MM.1S (cell line): ENCODE results near the gene SCMH1.

Source experiments
- DNase-seq: peaks from one replicate; pipeline ENCODE4 v3.0.0-alpha.2; 2015
- H2AFZ ChIP-seq: fragments of 300-600 bp; sonication (generic); 2 replicates; pipeline ENCODE4 v1.6.0; 2016; ENCODE audit warnings: antibody characterized with exemption, low read length
- H3F3A ChIP-seq: fragments of 300-600 bp; sonication (generic); 2 replicates; pipeline ENCODE4 v1.6.1; 2016; ENCODE audit warnings: mild to moderate bottlenecking, antibody characterized with exemption, low read length, moderate library complexity, mixed read lengths; ENCODE audit not compliant: insufficient read depth
- H3K27ac ChIP-seq: fragments of 300-600 bp; sonication (generic); 2 replicates; pipeline ENCODE4 v1.5.1; 2016; ENCODE audit warnings: mild to moderate bottlenecking, low read length
- H3K27me3 ChIP-seq: fragments of 300-600 bp; sonication (generic); replicated peaks from 2 replicates; pipeline ENCODE4 v1.6.0; 2016; ENCODE audit warnings: low read length; ENCODE audit not compliant: insufficient read depth
- H3K36me3 ChIP-seq: fragments of 300-600 bp; sonication (generic); replicated peaks from 2 replicates; pipeline ENCODE4 v1.6.1; 2016; ENCODE audit warnings: mild to moderate bottlenecking, low read length, mixed read lengths; ENCODE audit not compliant: insufficient read depth
- H3K4me1 ChIP-seq: fragments of 300-600 bp; sonication (generic); 2 replicates; pipeline ENCODE4 v1.6.1; 2016; ENCODE audit warnings: low read length, mixed read lengths
- H3K4me2 ChIP-seq: fragments of 300-600 bp; sonication (generic); 2 replicates; pipeline ENCODE4 v1.6.0; 2016; ENCODE audit warnings: low read depth, low read length
- H3K4me3 ChIP-seq: fragments of 300-600 bp; sonication (generic); 2 replicates; pipeline ENCODE4 v1.5.1; 2016; ENCODE audit warnings: low read length, mixed read lengths
- H3K79me2 ChIP-seq: fragments of 300-600 bp; sonication (generic); 2 replicates; pipeline ENCODE4 v1.6.1; 2016; ENCODE audit warnings: mixed run types, low read length, mixed read lengths
- H3K9ac ChIP-seq: fragments of 300-600 bp; sonication (generic); 2 replicates; pipeline ENCODE4 v1.6.1; 2016; ENCODE audit warnings: low read length, mixed read lengths
- H3K9me2 ChIP-seq: fragments of 300-600 bp; sonication (generic); replicated peaks from 2 replicates; pipeline ENCODE4 v1.6.1; 2016; ENCODE audit warnings: mild to moderate bottlenecking, low read length, mixed read lengths; ENCODE audit not compliant: insufficient read depth
- H3K9me3 ChIP-seq: fragments of 300-600 bp; sonication (generic); replicated peaks from 2 replicates; pipeline ENCODE4 v1.6.1; 2016; ENCODE audit warnings: mild to moderate bottlenecking, low read length, mixed read lengths; ENCODE audit not compliant: insufficient read depth
- H4K20me1 ChIP-seq: fragments of 300-600 bp; sonication (generic); 2 replicates; pipeline ENCODE4 v1.6.1; 2016; ENCODE audit warnings: mild to moderate bottlenecking, low read length, moderate library complexity, mixed read lengths; ENCODE audit not compliant: insufficient read depth
- CTCF ChIP-seq: fragments of 300-600 bp; sonication (generic); IDR thresholded peaks from 2 replicates; pipeline ENCODE4 v1.5.1; 2016; ENCODE audit warnings: antibody characterized with exemption, low read length, mixed read lengths
- EZH2 ChIP-seq: fragments of 300-600 bp; sonication (generic); optimal IDR thresholded peaks from 2 replicates; pipeline ENCODE3; 2017; ENCODE audit warnings: low read depth, mild to moderate bottlenecking, antibody characterized with exemption, low read length, mixed read lengths
- EZH2phosphoT487 ChIP-seq: fragments of 300-600 bp; sonication (generic); IDR thresholded peaks from 2 replicates; pipeline ENCODE4 v1.6.1; 2018; ENCODE audit warnings: antibody characterized with exemption, low read length

SCMH1 gene

GRCh38 chr1:40984066-40984465 lies 258.0 kb downstream of the SCMH1 start:
- no peak overlapping the region for H3K4me2 ChIP-seq
- no peak for TF ChIP-seq EZH2
- no peak for TF ChIP-seq EZH2phosphoT487
- TF ChIP-seq CTCF, result no peak
- H3K79me2 ChIP-seq, result peaks cover 83% of the 10 kb centered on the region

GRCh38 chr1:40983286-40983685 lies 258.8 kb downstream of the SCMH1 start:
- peaks cover 28% of the 10 kb centered on the region for H3K36me3 ChIP-seq

More at GRCh38 chr1:40984066-40984465, 258.0 kb downstream of the SCMH1 start:
- Histone ChIP-seq H4K20me1 (peaks cover 20% of the 10 kb centered on the region; the same call in 1 of the 2 replicates), H3K4me3 (no peak overlapping the region), H3K27me3 (no peaks in the 10 kb centered on the region), H3F3A (0 out of 2 replicates have a peak, but pooled peaks cover 6% of the 10 kb centered on the region), H3K36me3 (peaks cover 30% of the 10 kb centered on the region), H3K9me3 (no peaks in the 10 kb centered on the region), H3K4me1 (peaks cover 11% of the 10 kb centered on the region), H3K27ac (no peak overlapping the region), H3K9me2 (no peaks in the 10 kb centered on the region), H3K9ac (no peak overlapping the region), H2AFZ (no peak overlapping the region)
- DNase-seq, result no peak

GRCh38 chr1:40982721-40983120 lies 259.4 kb downstream of the SCMH1 start:
- Histone ChIP-seq H3K9ac (no peak overlapping the region), H3K27me3 (no peaks in the 10 kb centered on the region), H3F3A (0 out of 2 replicates have a peak, but pooled peaks cover 6% of the 10 kb centered on the region), H3K4me3 (no peak overlapping the region), H3K4me1 (peaks cover 14% of the 10 kb centered on the region), H2AFZ (no peak overlapping the region), H4K20me1 (peaks cover 20% of the 10 kb centered on the region; the same call in 1 of the 2 replicates), H3K27ac (no peak overlapping the region), H3K9me2 (no peaks in the 10 kb centered on the region), H3K9me3 (no peaks in the 10 kb centered on the region), H3K36me3 (peaks cover 28% of the 10 kb centered on the region), H3K4me2 (no peak overlapping the region), H3K79me2 (peaks cover 76% of the 10 kb centered on the region)
- DNase-seq, result no peak
- TF ChIP-seq EZH2 (no peak), CTCF (no peak), EZH2phosphoT487 (no peak)

More at GRCh38 chr1:40983286-40983685, 258.8 kb downstream of the SCMH1 start:
- Histone ChIP-seq H3K79me2 (peaks cover 76% of the 10 kb centered on the region), H3K27me3 (no peaks in the 10 kb centered on the region), H3K9me2 (no peaks in the 10 kb centered on the region), H3K4me3 (no peak overlapping the region), H3K27ac (no peak overlapping the region), H3F3A (0 out of 2 replicates have a peak, but pooled peaks cover 6% of the 10 kb centered on the region), H4K20me1 (peaks cover 20% of the 10 kb centered on the region; the same call in 1 of the 2 replicates), H3K4me1 (peaks cover 14% of the 10 kb centered on the region), H3K4me2 (no peak overlapping the region), H3K9me3 (no peaks in the 10 kb centered on the region), H2AFZ (no peak overlapping the region), H3K9ac (no peak overlapping the region)
- no peak for DNase-seq
- TF ChIP-seq CTCF, result no peak
- TF ChIP-seq EZH2, result no peak
- no peak for TF ChIP-seq EZH2phosphoT487
